Measurements from ENCODE around the gene GALNT14. TPM values are rescaled to one million over a fixed set of nuclear protein-coding genes. Genes with fewer than 3 reads are reported as not detected.

Gene GALNT14
- total RNA-seq, 1 experiment from 2014 or later, result 2.7 TPM

DNA sequence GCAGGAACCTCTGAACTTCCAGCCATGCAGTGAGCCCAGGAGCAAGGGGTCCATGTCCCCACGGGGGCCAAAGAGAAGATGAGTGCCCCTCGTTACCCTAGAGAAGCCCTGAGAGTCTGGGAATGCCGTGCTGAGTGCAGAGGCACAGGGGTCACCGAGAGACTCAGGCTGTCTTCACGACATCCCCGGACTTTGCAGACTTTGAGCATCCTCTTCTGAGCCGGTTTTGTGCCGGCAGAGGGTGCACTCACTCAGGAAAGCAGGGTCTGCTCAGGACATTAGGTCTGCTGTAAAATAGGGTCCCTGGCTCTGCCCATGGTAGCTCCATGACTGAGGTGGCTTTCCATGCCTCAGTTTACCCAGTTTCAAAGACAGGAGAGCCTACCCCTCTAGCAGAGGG lies 71.0 kb downstream of the GALNT14 start:
- H4K8ac ChIP-seq (replicated peaks; ENCODE audit: insufficient read length, low read depth, low read length), result no peak overlapping the region
- H3K23ac ChIP-seq (ENCODE audit: insufficient read length, low read depth, low read length), result no peak overlapping the region
- no peak overlapping the region for H3K18ac ChIP-seq (ENCODE audit: insufficient read length, low read depth, low read length)
- H3K27me3 ChIP-seq (ENCODE audit: insufficient read depth, low read length), result no peaks in the 10 kb centered on the region
- H3K79me1 ChIP-seq (ENCODE audit: insufficient read depth, low read depth, low read length, poor library complexity, severe bottlenecking), result no peaks in the 10 kb centered on the region
- no peaks in the 10 kb centered on the region for H3K9me3 ChIP-seq (ENCODE audit: control insufficient read depth, low read depth, low read length)
- Mint-ChIP-seq H3K4me3 (no peak overlapping the region), H3K36me3 (ENCODE audit: insufficient read depth in 1 of 3, low read depth in 3 of 3) (no peaks in the 10 kb centered on the region; a peak in 1 of 7 replicates), H3K9me3 (no peaks in the 10 kb centered on the region; a peak in 2 of 5 replicates), H3K27ac (no peak overlapping the region), H3K4me1 (peaks cover 8 to 19% of the 10 kb centered on the region in 2 experiments), H3K27me3 (ENCODE audit: low read depth) (peaks cover 1% of the 10 kb centered on the region; the same call in 1 of the 2 replicates)
- H2BK5ac ChIP-seq (ENCODE audit: insufficient read length, low read length), result no peak overlapping the region
- H3K4me2 ChIP-seq (ENCODE audit: insufficient read depth, insufficient read length, low read length), result no peak overlapping the region
- no peaks in the 10 kb centered on the region for H3K79me2 ChIP-seq (ENCODE audit: insufficient read depth, low read length)
- no peak overlapping the region for H2BK12ac ChIP-seq (ENCODE audit: insufficient read length, low read depth, low read length)
- TF ChIP-seq, protein P1, sequence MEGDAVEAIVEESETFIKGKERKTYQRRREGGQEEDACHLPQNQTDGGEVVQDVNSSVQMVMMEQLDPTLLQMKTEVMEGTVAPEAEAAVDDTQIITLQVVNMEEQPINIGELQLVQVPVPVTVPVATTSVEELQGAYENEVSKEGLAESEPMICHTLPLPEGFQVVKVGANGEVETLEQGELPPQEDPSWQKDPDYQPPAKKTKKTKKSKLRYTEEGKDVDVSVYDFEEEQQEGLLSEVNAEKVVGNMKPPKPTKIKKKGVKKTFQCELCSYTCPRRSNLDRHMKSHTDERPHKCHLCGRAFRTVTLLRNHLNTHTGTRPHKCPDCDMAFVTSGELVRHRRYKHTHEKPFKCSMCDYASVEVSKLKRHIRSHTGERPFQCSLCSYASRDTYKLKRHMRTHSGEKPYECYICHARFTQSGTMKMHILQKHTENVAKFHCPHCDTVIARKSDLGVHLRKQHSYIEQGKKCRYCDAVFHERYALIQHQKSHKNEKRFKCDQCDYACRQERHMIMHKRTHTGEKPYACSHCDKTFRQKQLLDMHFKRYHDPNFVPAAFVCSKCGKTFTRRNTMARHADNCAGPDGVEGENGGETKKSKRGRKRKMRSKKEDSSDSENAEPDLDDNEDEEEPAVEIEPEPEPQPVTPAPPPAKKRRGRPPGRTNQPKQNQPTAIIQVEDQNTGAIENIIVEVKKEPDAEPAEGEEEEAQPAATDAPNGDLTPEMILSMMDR (conservative IDR thresholded peaks at IDR 0.05), result no peak
- H4K5ac ChIP-seq (ENCODE audit: insufficient read length, low read depth, low read length), result no peak overlapping the region
- no CpG with 5 or more reads among the region's 8 CpGs for WGBS (ENCODE audit: extremely low coverage, insufficient read length, low lambda C conversion rate)
- no peak for DNase-seq
- H2AFZ ChIP-seq (ENCODE audit: low read length), result no peak overlapping the region
- H3K9ac ChIP-seq (ENCODE audit: extremely low read depth, insufficient read length, low read length), result no peak overlapping the region
- no peaks in the 10 kb centered on the region for H3K23me2 ChIP-seq (ENCODE audit: insufficient read length, low read depth, low read length, poor library complexity, severe bottlenecking)
- H2AK5ac ChIP-seq (ENCODE audit: insufficient read length, low read length), result no peak overlapping the region
- H4K20me1 ChIP-seq (ENCODE audit: control insufficient read depth, insufficient read depth, insufficient read length), result no peaks in the 10 kb centered on the region
- H3K4me1 ChIP-seq (ENCODE audit: insufficient read depth, low read length), result no peaks in the 10 kb centered on the region; the same call in 1 of the 2 replicates
- H3K14ac ChIP-seq (ENCODE audit: insufficient read depth, low read length), result no peak overlapping the region
- H4K91ac ChIP-seq (ENCODE audit: insufficient read length, low read depth, low read length), result no peak overlapping the region
- H3T11ph ChIP-seq (ENCODE audit: low read length), result no peak overlapping the region
- no peak overlapping the region for H3K4ac ChIP-seq (ENCODE audit: low read depth, low read length)
- no peak overlapping the region for H2BK120ac ChIP-seq (ENCODE audit: low read depth, low read length, poor library complexity, severe bottlenecking)
- no peak overlapping the region for H3K27ac ChIP-seq (ENCODE audit: insufficient read length, low read depth, low read length)
- H3K56ac ChIP-seq (ENCODE audit: insufficient read length, low read depth, low read length), result no peak overlapping the region
- H2BK15ac ChIP-seq (ENCODE audit: low read depth, low read length), result no peak overlapping the region
- H2BK20ac ChIP-seq (ENCODE audit: low read depth, low read length, poor library complexity, severe bottlenecking), result no peak overlapping the region

Measured in H9 (cell line).